ENCODE data around the gene KMT2D.

Gene KMT2D

GRCh38 chr12:49018261-49019119, 42.1 kb downstream of the KMT2D start, which contains the start of gene PRKAG1:
PRKAG1 (minus strand) TSS chr12:49018776; CDS start chr12:49018740, 36 bp downstream.
- DNase-seq (ENCODE audit: low spot score) = peak; percentile 98

- peak; percentile 67 for DNase-seq (ENCODE audit: low spot score)
These were observed 42.7 kb downstream of the KMT2D start for GRCh38 chr12:49017891-49018260.

- DNase-seq (ENCODE audit: low spot score) = no peak
These were observed 45.4 kb downstream of the KMT2D start for GRCh38 chr12:49015196-49015595.

- DNase-seq (ENCODE audit: low spot score) = no peak
These were observed 46.0 kb downstream of the KMT2D start for GRCh38 chr12:49014547-49014946.

DNA sequence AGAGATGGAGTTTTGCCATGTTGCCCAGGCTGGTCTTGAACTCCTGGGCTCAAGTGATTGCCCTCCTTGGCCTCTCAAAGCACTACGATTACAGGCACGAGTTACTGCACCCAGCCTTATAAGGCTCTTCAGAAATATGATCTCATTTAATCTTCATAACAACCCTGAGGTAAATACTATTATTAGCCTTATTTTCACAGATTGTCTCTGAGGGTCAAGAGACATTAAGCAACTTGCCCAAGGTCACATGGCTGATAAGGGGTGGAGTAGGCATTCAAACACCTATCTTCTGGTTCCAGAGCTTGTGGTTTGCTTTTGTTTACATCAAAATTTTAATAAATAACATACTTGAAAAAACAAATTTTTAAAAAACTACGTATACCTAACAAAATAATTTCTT, 47.2 kb downstream of the KMT2D start:
- DNase-seq (ENCODE audit: low spot score) = no peak

- DNase-seq (ENCODE audit: low spot score) = no peak
These were observed 47.9 kb downstream of the KMT2D start for GRCh38 chr12:49012739-49013138.

Data from AG08396 (cell line).